Nephron progenitor cell (in vitro differentiated cells): ENCODE results near the gene TNFSF11.

ENCODE experiments used
- DNase-seq: peaks from one replicate; pipeline ENCODE4 v3.0.0; 2021
- H3K27ac Mint-ChIP-seq: 2 replicates; pipeline ENCODE4 v1.8.0; 2021; ENCODE audit warnings: mild to moderate bottlenecking, moderate library complexity, mixed read lengths
- H3K27me3 Mint-ChIP-seq: 2 replicates; pipeline ENCODE4 v1.8.0; 2021; ENCODE audit warnings: mild to moderate bottlenecking, low read depth, mixed read lengths; ENCODE audit not compliant: poor library complexity
- H3K36me3 Mint-ChIP-seq: 2 replicates; pipeline ENCODE4 v1.8.0; 2021; ENCODE audit warnings: low read depth, mixed read lengths
- H3K4me1 Mint-ChIP-seq: 2 replicates; pipeline ENCODE4 v1.8.0; 2021; ENCODE audit warnings: mixed read lengths
- H3K4me3 Mint-ChIP-seq: 2 replicates; pipeline ENCODE4 v1.8.0; 2021; ENCODE audit warnings: mild to moderate bottlenecking, moderate library complexity, mixed read lengths
- H3K9me3 Mint-ChIP-seq: 2 replicates; pipeline ENCODE4 v1.8.0; 2021; ENCODE audit warnings: mild to moderate bottlenecking, moderate library complexity, mixed read lengths
- CTCF ChIP-seq: fragments of 200-600 bp; sonication (generic); IDR thresholded peaks from 2 replicates; pipeline ENCODE4 v1.5.0; 2021; ENCODE audit warnings: antibody characterized with exemption

The TNFSF11 gene, protein sequence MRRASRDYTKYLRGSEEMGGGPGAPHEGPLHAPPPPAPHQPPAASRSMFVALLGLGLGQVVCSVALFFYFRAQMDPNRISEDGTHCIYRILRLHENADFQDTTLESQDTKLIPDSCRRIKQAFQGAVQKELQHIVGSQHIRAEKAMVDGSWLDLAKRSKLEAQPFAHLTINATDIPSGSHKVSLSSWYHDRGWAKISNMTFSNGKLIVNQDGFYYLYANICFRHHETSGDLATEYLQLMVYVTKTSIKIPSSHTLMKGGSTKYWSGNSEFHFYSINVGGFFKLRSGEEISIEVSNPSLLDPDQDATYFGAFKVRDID

DNA sequence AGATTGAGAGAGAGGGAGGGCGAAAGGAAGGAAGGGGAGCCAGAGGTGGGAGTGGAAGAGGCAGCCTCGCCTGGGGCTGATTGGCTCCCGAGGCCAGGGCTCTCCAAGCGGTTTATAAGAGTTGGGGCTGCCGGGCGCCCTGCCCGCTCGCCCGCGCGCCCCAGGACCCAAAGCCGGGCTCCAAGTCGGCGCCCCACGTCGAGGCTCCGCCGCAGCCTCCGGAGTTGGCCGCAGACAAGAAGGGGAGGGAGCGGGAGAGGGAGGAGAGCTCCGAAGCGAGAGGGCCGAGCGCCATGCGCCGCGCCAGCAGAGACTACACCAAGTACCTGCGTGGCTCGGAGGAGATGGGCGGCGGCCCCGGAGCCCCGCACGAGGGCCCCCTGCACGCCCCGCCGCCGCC, at the start of gene TNFSF11:
Gene TNFSF11 (plus strand): TSS at position 142 of the 400 bp plus-strand sequence. CDS start 152 bp downstream, at position 294.
- DNase-seq: peak; percentile 25
- no peak within 1 kb of the TSS for H3K27ac Mint-ChIP-seq
- peaks cover 45% of the 10 kb centered on the region for H3K9me3 Mint-ChIP-seq
- peak within 1 kb of the TSS; percentile 80 for H3K4me3 Mint-ChIP-seq
- no peak for TF ChIP-seq CTCF
- peaks cover 9% of the 10 kb centered on the region for H3K4me1 Mint-ChIP-seq
- peaks cover 20% of the 10 kb centered on the region for H3K36me3 Mint-ChIP-seq
- peaks cover 35% of the 10 kb centered on the region for H3K27me3 Mint-ChIP-seq

DNA sequence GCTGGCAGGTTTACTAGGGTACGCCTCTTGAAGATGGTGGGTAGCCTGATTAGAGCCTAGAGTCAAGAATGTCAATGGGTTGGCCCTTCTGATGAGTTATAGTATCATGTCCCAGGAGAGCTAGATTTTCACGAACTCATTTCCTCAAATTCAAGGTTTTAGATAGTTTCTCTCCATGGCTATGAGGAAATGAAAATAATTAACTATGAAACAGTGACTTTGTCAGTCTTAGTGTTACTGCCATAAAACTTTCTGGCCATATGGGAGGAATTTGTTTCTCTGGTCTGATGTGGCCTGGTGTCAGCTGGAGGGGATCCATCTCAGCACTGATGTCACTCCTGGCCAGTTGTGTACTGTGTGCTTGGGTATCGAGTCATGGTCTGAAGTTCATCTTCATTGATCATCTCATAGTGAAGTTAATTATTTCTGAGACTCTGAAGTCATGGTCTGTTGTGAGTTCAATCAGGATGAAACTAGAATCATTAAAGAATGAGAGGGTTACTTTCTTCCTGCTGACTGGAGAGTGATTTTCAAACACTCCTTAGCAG, 49.4 kb upstream of the TNFSF11 start:
- Mint-ChIP-seq H3K4me3 (no peak overlapping the region), H3K4me1 (peaks cover 11% of the 10 kb centered on the region), H3K9me3 (peaks cover 29% of the 10 kb centered on the region), H3K27me3 (no peaks in the 10 kb centered on the region), H3K27ac (no peak overlapping the region), H3K36me3 (peaks cover 5% of the 10 kb centered on the region)
- no peak for DNase-seq
- no peak for TF ChIP-seq CTCF

DNA sequence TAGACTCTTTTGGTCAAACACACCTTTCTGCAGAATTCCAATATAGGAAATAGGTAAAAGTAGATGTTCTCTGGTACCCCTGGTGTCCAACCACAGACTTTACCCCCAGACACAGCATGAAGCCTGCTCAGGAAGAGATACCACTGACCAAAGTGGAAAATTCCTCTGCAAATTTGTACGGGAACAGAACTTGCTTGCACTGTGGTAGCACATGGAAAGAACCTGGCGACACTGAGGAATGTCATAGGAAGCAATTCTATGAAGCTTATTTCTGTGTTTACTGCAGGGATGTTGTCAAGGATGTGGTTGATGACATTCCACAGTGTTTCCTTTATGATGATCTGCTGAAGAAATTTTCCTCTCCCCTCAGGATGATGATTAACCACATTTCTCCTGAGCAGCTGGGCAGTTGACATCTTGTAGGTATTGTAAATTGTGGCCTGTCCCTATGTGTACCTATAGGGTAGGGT, 48.9 kb upstream of the TNFSF11 start:
- peaks cover 11% of the 10 kb centered on the region for H3K4me1 Mint-ChIP-seq
- H3K27ac Mint-ChIP-seq: no peak overlapping the region
- no peak for DNase-seq
- peaks cover 29% of the 10 kb centered on the region for H3K9me3 Mint-ChIP-seq
- no peaks in the 10 kb centered on the region for H3K27me3 Mint-ChIP-seq
- TF ChIP-seq CTCF: no peak
- H3K36me3 Mint-ChIP-seq: peaks cover 7% of the 10 kb centered on the region
- H3K4me3 Mint-ChIP-seq: no peak overlapping the region

DNA sequence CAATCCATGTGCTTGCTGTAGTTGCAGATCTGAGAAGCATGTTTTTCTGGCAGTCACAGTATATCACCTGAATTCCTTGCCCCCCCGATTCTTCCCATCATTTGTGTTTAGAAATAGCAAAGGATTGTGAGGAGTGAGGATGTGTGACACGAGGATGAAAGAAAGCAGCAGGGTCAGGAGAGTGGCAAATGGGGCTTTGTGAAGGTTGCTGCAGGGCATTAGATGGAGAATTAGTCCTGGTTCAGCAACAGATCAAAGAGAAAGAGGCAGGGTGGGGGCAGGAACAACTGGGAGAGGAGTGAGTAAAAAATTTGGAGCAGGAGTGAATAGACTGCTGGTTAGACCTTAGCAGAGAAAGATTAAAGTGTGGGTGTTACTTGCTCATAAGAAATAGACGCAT, 47.7 kb upstream of the TNFSF11 start:
- no peak overlapping the region for H3K4me3 Mint-ChIP-seq
- peaks cover 11% of the 10 kb centered on the region for H3K4me1 Mint-ChIP-seq
- DNase-seq: no peak
- peak overlapping the region; percentile 2 for H3K27ac Mint-ChIP-seq
- TF ChIP-seq CTCF: no peak
- H3K27me3 Mint-ChIP-seq: no peaks in the 10 kb centered on the region
- peaks cover 24% of the 10 kb centered on the region for H3K9me3 Mint-ChIP-seq
- H3K36me3 Mint-ChIP-seq: peaks cover 7% of the 10 kb centered on the region

DNA sequence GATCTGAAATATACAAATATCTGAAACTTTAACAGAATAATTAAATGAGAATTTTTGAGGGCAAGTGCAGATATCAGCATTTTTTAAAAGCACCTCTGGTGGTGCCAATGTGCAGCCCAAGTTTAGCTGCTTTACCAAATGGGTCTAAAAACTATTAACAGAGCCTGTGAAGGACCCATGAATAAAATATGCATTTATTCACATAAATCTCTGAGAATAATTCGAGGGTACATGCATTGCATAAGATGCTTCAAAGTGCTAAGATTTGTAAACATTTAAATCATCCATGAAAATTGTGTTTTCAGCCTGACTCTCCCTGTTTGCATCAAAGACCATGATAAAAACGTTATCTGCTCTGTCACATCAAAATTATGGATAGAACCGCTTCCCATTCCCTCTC, 47.1 kb upstream of the TNFSF11 start:
- Mint-ChIP-seq H3K9me3 (peaks cover 20% of the 10 kb centered on the region), H3K27me3 (no peaks in the 10 kb centered on the region), H3K27ac (no peak overlapping the region), H3K36me3 (peaks cover 7% of the 10 kb centered on the region), H3K4me3 (no peak overlapping the region), H3K4me1 (peaks cover 11% of the 10 kb centered on the region)
- no peak for TF ChIP-seq CTCF
- DNase-seq: no peak
